ENCODE measurements around the gene SNTB2.

DNA sequence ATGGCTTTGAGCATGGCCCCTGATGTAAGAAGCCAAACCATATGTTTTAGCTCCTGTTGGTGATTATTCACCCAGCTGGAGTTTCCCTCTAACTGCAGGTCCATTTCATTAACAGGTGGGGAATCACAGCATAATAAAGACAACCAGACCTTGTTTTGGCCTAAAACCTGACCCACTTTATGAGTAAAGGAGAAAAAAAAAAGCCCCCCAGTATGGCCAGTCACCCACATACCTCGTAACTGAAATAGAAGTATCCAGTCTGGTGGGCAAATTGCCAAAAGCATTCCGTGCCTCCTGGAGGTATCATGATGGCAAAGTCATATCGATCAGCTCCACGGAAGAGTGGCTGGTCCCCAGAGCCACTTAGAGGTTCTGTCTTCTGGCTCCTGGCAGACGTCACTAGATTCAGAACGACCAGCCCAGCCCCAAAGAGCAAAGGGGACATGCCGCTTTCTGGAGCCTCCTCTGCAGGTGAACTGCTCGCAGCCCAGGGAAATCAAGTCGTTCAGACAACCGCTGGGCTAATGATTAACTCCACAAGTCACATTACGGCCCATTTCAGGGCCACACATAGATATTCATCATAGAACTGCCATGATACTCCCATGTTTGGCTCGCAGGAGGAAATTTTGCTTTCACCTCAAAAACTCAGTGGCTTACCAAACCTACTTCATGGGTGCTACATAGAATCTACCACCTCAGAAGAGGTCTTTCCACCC, 164.5 kb downstream of the SNTB2 start, which contains the start of gene TMED6:
- TF ChIP-seq EZH2 (IDR thresholded peaks at IDR 0.05), result no peak
- TF ChIP-seq, protein P1, sequence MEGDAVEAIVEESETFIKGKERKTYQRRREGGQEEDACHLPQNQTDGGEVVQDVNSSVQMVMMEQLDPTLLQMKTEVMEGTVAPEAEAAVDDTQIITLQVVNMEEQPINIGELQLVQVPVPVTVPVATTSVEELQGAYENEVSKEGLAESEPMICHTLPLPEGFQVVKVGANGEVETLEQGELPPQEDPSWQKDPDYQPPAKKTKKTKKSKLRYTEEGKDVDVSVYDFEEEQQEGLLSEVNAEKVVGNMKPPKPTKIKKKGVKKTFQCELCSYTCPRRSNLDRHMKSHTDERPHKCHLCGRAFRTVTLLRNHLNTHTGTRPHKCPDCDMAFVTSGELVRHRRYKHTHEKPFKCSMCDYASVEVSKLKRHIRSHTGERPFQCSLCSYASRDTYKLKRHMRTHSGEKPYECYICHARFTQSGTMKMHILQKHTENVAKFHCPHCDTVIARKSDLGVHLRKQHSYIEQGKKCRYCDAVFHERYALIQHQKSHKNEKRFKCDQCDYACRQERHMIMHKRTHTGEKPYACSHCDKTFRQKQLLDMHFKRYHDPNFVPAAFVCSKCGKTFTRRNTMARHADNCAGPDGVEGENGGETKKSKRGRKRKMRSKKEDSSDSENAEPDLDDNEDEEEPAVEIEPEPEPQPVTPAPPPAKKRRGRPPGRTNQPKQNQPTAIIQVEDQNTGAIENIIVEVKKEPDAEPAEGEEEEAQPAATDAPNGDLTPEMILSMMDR (IDR thresholded peaks at IDR 0.05), result no peak
